HG03469 (cell line): ENCODE results near the gene EPB41L4A.
A peak's percentile ranks its signal among the peaks of the same experiment; 100 is the strongest.
"Not testable (repeated sequence)": the region's sequence is repeated elsewhere in the genome, so short reads cannot be mapped to it uniquely, and the experiment has no call there.

ENCODE experiments used
- ATAC-seq: cut with Tn5 transposase; IDR thresholded peaks from one replicate; pipeline ENCODE4 v1.9.1; 2021; ENCODE audit warnings: mild to moderate bottlenecking, moderate library complexity, moderate number of reproducible peaks; ENCODE audit not compliant: unreplicated experiment

Gene EPB41L4A

DNA sequence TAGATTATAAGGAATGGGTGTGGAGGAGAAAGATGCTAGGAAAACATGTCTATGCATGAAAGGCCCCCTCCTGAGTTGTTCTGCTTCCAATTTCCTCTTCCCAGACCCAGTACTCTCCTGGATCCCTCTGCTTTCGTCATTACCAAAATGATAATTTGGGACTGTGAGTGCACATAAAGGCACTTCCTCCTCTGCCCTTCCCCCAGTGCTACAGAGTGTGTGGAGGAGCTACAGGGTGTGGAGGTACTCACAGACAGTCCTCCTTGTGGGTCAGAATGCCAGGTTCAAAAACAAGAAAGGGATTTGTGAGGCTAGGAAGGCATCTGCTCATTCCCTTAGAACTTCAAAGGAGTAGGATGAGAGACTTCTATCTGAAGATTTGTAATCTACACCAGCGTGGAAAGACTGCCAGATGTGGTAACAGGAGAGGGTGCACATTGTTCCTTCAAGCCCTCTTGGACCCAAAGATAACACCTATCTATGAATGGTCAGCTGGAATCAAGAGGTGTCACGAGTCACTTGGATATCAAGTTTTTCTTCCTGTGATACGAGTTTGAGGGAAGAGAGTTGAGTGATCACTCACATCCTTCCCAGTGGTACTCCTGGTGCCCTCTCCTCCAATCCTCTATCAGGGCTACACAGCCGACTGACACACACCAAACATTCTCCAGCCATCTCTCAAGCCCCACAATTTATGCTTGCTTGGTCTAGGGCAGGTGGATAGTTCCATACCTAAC, 201.1 kb downstream of the EPB41L4A start:
- ATAC-seq = no peak

DNA sequence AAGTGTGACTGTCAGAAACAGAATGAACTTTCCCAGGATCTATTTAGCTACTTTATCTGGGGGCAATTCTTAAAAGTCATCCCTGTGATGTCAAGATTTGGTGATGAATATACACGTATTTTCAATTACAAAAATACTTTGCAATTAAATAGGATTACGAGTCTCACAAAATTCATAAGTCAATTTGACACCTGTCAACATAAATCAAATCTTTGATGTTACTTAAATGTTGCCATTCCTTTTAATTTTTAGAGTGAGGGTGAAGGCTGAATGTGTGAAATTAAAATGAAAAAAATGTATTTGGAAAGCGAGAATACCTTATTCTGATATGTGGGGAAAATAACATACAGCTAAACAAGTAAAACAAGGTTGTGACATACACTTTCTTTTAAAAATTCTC, 202.9 kb downstream of the EPB41L4A start:
- no peak for ATAC-seq

DNA sequence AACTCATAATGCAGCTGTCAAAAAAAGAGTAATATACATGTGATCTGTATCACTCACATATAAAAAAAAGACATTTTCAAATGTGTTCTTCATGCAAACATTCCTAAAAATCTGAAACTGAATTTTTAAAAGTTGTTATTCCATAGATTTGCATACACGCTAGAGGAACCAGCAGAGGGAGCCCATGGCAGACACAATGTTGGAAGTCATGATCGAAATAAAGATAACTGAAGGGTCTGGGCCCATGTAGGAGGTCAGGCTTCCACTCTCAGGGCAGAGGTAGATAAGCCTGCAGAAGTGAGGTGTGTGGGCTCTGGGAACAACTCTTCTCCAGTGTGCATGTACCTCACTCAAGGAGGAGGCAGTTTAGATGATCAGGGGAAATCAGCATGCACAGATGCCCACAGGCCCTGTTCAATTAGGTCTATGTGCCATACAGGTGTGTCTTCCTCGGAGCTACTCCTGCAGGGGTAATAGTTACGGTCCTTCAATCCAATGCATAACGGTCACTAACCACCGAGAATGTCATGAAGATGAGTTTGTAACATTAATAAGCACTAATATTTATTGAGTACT, 208.6 kb downstream of the EPB41L4A start:
- no peak for ATAC-seq

DNA sequence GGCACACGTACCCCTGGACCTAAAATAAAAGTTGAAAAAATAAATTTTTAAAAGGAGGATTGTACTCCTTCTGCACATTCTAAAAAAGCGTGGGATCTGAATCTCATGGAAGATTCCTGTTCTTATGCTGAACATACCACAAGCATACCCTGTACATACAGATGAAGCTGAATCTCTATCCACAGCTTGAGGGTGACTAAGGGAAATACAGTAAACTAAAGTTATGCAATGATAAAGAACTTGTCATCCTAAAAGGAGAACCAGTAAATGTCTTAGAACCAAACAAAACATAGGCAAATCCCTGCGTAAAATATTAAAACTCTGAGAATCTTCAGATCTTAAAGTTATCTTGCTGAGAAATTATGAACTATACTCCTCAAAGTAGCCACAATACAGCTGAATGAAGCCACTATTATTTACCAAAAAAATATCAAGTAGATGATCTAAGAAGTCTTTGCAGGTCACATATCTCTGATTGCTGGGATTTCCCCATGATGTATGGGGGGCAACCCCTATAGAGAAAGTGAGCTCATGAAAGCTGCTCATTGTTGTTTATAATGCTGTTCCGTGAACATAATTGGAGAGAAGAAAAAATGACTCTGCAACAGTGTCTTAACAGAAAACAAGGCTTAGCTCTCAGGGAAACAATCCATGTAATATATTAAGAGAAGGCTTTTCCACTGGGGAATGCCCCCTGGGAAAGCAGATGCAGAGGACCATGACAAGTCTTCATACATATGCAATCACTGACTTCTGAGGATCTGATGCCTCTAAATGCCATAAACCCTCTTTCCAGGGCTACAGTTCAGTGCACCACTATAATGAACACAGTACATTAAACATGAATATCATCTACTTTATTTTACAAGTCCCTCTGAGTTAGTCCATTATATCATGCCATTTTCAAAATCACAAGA, 210.1 kb downstream of the EPB41L4A start:
- no peak for ATAC-seq

DNA sequence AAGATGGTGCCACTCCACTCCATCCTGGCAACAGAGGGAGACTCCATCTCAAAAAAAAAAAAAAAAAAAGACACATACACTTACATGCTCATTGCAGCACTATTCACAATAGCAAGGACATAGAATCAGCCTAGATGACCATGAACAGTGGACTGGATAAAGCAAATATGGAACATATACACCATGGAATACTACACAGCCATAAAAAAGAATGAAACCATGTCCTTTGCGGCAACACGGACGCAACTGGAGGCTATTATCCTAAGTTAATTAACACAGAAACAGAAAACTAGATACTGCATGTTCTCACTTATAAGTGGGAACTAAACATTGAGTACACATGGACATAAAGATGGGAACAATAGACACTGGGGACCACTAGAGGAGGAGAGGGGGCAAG, 210.9 kb downstream of the EPB41L4A start:
- not testable (repeated sequence) for ATAC-seq

DNA sequence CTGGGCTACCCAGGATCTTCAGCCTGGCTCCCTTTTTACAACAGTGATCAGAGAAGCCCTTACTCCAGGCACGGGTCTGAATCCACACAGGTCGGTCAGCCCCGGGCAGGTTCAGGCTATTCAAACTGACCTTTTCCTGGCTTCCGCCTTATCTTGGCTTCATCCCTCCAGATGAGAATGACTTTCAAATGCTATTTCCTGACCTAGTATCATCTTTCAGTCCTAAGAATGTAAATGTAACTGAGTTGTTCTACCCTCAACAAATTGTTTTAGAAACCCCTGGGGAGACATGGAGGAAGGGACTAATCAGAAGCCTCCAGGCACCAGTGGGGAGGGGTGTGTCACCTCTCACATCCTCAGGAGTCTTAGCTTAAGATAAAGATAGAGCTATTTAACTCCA, 213.2 kb downstream of the EPB41L4A start:
- no peak for ATAC-seq

DNA sequence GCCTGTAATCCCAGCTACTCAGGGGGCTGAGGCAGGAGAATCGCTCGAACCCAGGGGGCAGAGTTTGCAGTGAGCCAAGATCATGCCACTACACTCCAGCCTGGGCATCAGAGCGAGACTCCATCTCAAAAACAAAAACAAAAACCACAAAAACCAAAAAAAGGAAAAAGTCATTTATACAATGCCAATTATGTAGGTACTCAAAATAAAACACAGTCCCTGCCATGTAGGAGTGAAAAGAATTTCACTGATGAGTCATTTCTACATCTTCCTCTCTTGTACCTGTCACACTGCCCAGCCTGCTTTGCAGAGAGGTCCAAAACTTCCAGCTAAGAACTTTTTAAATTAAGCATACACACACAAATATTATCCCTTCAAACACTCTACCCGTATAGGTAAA, 215.8 kb downstream of the EPB41L4A start:
- ATAC-seq = peak; percentile 66

DNA sequence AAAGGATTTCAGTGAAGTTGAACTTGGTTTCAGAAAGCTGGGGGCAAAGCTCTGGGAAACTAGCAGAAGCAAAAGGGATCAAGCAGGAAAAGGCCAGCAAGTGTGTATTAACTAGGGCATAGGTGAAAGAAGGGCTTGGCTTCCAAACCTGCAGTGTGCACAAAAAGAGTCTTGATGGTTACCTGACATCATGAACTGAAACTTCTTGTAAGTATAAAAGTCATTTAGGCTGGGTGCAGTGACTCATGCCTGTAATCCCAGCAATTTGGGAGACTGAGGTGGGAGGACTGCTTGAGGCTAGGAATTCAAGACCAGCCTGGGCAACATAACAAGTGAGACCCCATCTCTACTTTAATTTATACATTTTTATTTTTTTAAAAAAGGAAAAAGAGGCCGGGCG, 216.4 kb downstream of the EPB41L4A start:
- ATAC-seq = no peak

DNA sequence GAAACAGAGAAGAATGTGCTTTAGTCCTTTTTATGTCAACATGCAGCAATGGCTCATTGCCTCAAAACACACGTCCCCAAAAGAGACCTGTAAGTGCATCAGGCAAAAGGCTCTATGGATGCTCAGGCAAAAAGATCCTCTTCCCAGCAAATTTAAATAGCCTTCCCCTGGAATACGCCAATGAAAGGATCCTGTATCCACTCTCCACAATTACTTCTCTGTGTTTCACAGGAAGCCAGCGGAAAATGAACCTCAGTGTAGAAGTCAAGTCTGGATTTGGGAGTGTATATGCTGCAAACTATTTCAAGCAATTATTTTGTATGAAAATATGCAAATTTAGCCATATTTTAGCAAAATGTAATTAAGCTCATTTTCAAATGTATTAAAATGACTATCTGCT, 217.9 kb downstream of the EPB41L4A start:
- no peak for ATAC-seq

DNA sequence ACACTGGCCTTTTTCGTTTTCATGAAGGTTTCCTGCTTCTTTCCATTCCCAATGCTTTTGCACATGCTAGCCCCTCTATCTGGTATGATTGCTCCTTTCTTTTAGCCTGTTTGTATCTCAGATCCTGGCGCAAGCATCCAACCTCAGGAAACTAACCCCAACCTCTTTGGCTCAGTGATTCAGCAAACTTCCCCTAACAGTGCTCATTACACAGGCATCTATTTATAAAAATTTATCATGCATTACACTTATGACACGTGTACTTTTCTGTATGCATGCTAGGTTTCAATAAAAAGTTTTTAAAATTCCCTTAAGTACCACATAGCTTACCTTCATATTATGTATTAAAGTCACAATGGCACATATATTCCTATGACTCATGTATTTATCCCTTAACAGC, 218.9 kb downstream of the EPB41L4A start:
- ATAC-seq = no peak

DNA sequence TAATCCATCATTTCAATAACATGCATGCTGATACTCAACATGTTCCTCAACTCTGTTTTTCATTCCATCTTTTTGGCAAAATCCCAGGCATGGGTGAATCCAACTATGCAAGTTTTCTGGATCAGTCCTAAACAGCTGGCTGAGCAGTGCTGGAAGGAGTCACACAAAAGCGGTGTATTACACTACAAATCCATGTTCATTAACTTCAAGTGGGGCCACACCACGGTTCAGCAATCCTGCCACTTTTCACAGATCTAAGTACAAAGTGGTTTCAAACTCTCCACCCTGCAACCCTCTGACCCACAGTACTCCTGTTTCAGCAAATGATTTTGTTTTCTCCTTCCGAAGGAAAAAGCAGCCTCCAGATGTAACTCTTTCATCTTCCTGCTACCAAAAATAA, 222.5 kb downstream of the EPB41L4A start:
- no peak for ATAC-seq

DNA sequence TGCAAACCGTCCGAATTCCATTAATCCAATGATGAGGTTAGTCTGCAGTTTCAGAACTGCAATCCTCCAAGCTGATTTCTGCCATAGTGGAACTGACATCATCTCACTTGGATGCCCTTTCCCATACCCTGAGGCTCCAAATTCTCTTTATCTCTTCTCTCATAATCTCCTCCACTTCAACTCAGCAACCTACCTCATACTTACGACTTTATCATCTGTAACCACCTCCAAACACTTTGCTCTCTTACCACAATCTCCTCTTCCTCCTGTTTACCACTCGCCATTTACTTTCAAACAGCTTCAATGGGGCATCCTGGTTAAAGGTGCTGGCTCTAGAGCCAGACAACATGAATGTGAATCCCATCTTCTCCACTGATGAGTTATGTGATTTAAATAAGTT, 223.2 kb downstream of the EPB41L4A start:
- ATAC-seq = no peak

DNA sequence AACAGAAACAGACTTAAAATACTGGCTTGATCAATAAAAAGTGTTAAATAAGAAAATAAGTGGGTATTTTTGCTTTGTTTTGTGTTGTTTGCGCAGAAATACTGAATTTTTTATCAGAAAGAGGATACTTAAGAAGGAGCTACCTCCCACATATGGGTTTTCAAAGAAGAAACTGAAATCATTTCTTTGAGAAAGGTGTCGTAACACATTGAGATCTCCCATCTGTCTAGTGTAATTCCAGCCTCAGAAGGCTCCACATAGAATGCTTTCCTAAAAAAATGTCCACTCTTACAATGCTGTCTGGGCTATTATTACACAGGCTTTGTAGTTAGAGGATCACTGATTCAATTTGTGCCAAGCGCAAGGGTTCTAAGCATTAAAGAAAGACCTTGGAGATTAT, 226.2 kb downstream of the EPB41L4A start:
- no peak for ATAC-seq

DNA sequence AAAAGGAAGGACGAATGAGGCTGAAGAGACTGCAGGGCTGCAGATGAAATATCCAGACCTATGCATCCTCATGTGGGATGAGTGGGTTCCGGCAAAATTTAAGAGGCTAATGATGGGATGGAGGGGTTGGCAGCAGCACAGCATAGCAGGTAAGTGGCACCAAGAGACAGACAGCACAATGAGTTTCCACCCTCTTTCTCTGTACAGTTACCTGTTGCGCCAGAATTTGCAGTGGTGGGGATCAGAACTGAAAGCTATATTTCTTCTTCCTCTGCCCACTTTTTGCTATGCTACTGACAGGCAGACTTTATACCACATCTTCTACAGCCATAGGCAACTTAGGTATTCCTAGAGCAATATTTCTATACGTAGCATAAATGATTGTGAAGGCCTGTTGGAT, 227.0 kb downstream of the EPB41L4A start:
- no peak for ATAC-seq

DNA sequence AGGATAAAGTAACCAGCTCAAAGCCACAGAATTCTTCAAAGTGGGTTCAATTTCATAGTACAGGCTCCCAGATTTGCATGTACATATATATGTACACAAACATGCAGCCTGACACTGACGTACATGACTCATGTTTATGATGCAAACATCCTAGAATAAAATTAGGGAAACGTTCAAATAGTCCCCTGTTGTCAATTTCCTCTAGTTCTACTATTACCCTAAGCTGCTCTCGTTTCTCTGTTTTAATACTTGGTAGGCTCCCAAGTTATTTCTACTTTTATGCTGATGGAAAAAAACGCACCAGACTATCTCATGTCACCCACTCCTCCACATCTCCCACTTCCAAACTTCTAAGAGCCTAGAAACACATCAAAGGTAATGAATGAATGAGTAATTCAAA, 229.7 kb downstream of the EPB41L4A start:
- no peak for ATAC-seq

DNA sequence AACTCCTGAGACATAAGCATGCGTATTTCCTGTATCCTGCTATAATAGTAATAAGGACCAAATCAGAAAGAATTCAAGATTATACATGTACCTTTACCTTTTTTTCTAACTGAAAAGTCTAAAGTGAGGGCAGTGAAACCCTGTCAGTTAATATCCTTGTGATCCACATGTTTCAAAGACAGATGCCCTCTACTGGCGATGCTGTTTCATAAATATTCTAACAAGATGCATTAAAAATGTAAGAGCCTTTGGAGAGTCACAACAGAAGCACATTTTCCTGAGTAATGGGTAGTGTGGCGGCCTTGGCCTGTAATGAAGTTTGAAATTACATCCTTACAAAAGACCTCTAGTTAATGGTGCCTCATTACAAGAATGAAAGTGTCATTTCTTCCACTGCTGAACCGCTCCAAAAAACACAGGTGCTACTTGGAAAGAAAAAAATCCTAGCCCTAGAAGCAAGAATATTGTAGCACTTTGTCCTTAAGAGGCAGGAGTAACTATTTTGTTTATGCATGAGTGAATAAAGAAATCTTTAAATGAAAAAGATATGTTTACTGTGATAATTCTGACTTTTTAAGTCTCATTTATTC, 232.6 kb downstream of the EPB41L4A start:
- ATAC-seq = no peak

DNA sequence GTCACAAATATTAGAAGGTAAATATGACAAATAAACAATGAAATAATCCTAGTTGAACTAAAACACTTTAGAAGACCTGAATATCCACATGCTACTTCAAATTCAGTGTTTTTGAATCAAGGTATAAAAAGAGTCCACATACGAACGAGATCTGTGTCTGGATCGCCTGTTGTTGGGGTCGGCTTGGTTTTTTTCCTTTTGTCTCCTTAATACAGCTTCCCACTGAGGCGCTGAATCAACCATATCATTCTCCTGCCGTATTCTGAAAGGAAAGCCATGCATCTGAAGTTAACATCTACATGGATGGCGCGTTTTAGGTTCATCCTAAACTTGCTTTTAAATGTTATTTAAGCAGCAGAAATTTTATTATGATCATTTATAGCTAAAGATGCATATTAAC, 235.2 kb downstream of the EPB41L4A start:
- no peak for ATAC-seq

DNA sequence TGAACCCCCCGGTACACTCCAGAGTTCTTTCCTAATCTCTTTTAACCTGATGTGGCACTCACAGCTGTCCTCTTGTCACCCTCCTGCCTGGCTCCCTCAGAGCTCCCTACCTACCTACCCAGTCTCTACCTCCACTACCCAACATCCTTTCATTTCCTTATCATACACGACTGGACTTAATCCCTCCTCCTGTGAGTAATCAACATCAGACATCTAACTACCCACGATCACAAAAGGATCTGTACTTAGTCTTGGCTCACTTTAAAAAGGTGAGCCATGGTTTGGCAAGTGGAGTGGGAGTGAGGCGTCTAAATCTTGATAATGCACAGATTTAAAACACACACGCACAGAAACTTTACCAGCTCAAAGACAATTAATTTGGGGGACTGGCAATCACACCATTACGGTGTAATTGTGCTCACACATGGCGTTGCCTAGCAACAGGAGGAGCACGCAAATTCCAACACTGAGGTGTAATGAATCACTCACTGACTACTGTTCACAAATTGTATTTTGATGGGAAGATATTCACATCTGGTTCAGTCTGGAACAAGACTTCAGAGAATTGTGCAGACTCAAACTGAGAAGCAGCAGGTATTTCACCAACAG, 235.9 kb downstream of the EPB41L4A start:
- no peak for ATAC-seq

DNA sequence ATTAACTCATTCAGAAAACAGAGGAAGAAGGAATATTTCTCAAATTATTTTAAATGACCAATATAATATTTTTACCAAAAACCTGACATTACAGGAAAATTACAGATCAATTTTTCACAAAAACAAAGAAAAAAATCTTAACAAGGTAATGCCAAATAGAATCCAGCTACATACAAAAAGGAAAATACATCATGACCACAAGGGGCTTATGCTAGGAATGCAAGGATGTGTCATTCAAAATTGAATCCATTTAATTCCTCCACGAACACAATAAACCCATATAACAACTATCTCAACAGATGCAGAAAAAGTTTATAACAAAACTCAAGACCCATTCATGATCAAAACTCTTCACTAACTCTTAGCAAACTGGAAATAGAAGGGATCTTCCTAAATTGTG, 239.8 kb downstream of the EPB41L4A start:
- no peak for ATAC-seq

DNA sequence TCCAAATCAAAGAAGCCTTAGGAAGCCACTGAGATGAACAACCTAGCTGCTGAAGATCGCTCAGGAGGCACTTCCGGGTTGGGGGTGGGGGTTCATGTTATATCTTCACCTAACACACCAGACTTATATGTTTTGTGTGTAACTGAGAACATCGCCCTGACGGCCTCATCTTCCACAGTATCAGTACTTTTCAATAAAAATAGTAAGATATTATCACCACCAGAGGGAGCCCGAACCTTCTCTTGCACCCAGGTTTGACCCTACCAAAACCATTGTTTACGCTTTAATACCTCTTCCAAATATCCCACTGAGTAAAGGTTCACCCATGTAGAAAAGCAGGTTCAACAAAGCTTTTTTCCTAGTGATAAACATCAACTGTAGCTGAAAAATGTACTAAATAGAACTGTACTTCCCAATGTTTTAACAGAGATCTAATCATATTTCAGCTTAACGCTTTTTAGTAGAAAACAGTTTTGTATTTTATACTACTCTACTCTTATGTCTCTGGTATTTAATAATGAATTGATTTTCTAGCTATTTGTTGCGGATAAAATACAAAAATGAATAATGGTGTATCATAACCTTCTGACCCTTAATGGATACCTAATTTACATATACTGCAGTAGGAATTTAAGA, 244.0 kb downstream of the EPB41L4A start:
- ATAC-seq = peak; percentile 64
